Lower leg skin (tissue), 4 donors: ENCODE results near the gene KASH5. TPM values are rescaled to one million over a fixed set of nuclear protein-coding genes. Genes with fewer than 3 reads are reported as not detected.
A peak's percentile ranks its signal among the peaks of the same experiment; 100 is the strongest.

ENCODE experiments used
- DNase-seq, 2 donors: peaks; one replicate each; pipeline ENCODE4 v3.0.0-alpha.2; 2019; ENCODE audit warnings: low spot score in 2 of 2
- H3K4me3 ChIP-seq: fragments of 200-600 bp; sonication (generic); 2 replicates; pipeline ENCODE4 v1.5.1; 2017; ENCODE audit warnings: mild to moderate bottlenecking, low read depth; ENCODE audit not compliant: poor library complexity, severe bottlenecking
- CTCF ChIP-seq, 3 donors: fragments of 450-650 bp; IDR thresholded peaks; one replicate each; pipeline ENCODE4 v1.5.1; 2016; ENCODE audit warnings: antibody characterized with exemption in 3 of 3, mild to moderate bottlenecking in 3 of 3, moderate library complexity in 2 of 3
- POLR2A ChIP-seq, 2 donors: fragments of 450-650 bp; IDR thresholded peaks; one replicate each; pipeline ENCODE4 v1.6.1; 2016 to 2017; ENCODE audit warnings: antibody characterized with exemption in 2 of 2, mild to moderate bottlenecking in 1 of 2, moderate library complexity in 1 of 2
- WGBS, 2 donors: methylation state at CpG; one replicate each; pipeline ENCODE4 v1.1.5; 2018; 5-methylcytosine and 5-hydroxymethylcytosine counted together
- intact Hi-C: fragments of 100-400 bp; cut with DNase I; formaldehyde crosslinking; loops from one replicate; pipeline ENCODE4 v1.15.0; 2023; ENCODE audit warnings: low total_unique reads
- total RNA-seq, 4 donors: library from RNA; depleted of rRNA; stranded (reverse); fragments of >200 nt; gene quantifications; one replicate each; pipeline ENCODE4 v1.1.0, GENCODE V29; 2016

KASH5 gene
- total RNA-seq, 4 donors from 2014 or later = not detected

- intact Hi-C loops = no loop called here
- TF ChIP-seq POLR2A (IDR thresholded peaks at IDR 0.05) (no peak), CTCF (IDR thresholded peaks at IDR 0.05) (no peak)
- no peak overlapping the region for H3K4me3 ChIP-seq
These were observed 59.7 kb downstream of the KASH5 start for GRCh38 chr19:49447485-49448431.

GRCh38 chr19:49448432-49448786, 60.4 kb downstream of the KASH5 start:
- intact Hi-C loops = no loop called here
- TF ChIP-seq POLR2A (IDR thresholded peaks at IDR 0.05) (no peak), CTCF (IDR thresholded peaks at IDR 0.05) (no peak)
- no peak overlapping the region for H3K4me3 ChIP-seq
- no peak for DNase-seq
- 89% methylated on average over 6 of the region's 6 CpGs for WGBS, 2 donors

More at GRCh38 chr19:49447485-49448431, 59.7 kb downstream of the KASH5 start:
- no peak for DNase-seq
- 68 to 70% methylated on average over 32 of the region's 32 CpGs for WGBS, 2 donors

GRCh38 chr19:49450405-49450804, 62.4 kb downstream of the KASH5 start:
- H3K4me3 ChIP-seq = no peak overlapping the region
- no peak for DNase-seq
- intact Hi-C loops = no loop called here
- 83% methylated on average over 7 of the region's 7 CpGs for WGBS, 2 donors
- TF ChIP-seq CTCF (IDR thresholded peaks at IDR 0.05) = no peak
- TF ChIP-seq POLR2A (IDR thresholded peaks at IDR 0.05) = no peak

GRCh38 chr19:49451430-49452181, 63.6 kb downstream of the KASH5 start, which contains the start of gene PIH1D1:
PIH1D1 (minus strand) TSS chr19:49451814; CDS start chr19:49451574, 240 bp downstream.
- peak within 1 kb of the TSS; percentile 50 for H3K4me3 ChIP-seq
- intact Hi-C loops = no loop called here
- WGBS, 2 donors = 1 to 2% methylated on average over 42 of the region's 42 CpGs

More at GRCh38 chr19:49451430-49452181, 63.6 kb downstream of the KASH5 start, which contains the start of gene PIH1D1:
- TF ChIP-seq POLR2A (IDR thresholded peaks at IDR 0.05) (no peak), CTCF (IDR thresholded peaks at IDR 0.05) (no peak)
- peak; percentile 99 for DNase-seq
